KG1 (cell line): ENCODE data around the gene GORASP1.

Experiments
- DNase-seq: peaks from one replicate; lab custom pipeline; 2025; lab: John Stamatoyannopoulos, UW

GORASP1 gene

DNA sequence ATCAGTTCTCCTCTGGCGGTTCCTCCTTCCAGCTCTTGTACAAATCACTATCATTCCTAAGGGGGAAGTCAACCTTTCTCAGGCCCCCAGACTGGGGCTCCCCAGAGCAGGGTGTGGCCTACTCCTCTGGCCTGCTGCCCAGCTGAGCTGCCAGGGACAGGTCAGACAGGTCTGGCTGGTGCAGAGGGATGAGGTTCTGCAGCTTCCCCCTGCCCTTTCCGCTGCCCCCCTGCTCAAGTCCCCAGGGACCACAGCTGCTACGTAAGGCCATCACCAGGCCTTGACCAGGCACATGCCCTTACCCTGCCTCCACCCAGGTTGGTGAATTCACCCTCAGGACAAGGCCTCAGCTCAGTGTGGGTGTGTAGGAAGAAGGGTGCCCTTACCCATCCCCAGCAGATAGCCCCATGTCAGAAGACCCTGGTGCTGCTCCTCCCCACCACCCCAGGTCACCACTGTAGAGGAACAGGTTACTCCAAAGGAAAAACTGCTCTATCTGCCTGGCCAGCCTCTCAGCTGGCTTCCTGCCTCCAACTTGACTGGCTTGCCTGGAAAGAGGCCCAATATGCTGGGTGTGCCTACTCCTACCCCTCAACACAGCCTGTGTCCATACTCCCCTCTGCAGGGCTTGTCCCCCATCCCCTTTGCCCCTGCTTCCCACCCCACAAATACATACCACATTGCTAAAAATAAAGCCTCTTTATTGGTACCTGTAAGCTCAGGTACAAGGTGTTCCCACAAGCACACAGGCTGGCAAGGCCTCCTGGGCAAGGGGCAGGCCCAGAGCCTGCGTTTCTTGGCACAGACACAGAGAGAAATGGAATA, 34.0 kb upstream of the GORASP1 start:
- no peak for DNase-seq

GRCh38 chr3:39140341-39140971, 33.0 kb upstream of the GORASP1 start:
- DNase-seq: no peak

DNA sequence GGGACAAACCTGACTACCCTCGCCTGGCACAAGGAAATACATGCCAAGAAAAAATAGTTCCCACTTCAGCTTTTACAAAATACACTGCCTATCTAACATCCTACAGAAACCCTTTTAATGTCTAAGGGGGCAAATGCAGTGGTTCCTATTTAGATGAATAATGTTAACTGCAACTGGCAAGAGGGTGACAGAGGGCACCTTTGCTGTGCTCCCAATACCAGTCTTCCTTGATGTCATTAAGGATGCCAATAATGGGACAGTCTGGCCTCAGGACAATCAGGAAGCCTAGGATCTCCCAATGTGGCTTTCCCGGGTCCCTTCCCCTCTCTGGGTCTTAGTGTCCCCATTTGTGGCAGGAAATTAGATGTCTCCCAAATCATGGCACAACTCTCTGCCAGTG, 32.0 kb upstream of the GORASP1 start:
- no peak for DNase-seq

GRCh38 chr3:39138804-39139415, 31.5 kb upstream of the GORASP1 start:
- DNase-seq: no peak

GRCh38 chr3:39137991-39138803, 30.8 kb upstream of the GORASP1 start:
- DNase-seq: no peak

DNA sequence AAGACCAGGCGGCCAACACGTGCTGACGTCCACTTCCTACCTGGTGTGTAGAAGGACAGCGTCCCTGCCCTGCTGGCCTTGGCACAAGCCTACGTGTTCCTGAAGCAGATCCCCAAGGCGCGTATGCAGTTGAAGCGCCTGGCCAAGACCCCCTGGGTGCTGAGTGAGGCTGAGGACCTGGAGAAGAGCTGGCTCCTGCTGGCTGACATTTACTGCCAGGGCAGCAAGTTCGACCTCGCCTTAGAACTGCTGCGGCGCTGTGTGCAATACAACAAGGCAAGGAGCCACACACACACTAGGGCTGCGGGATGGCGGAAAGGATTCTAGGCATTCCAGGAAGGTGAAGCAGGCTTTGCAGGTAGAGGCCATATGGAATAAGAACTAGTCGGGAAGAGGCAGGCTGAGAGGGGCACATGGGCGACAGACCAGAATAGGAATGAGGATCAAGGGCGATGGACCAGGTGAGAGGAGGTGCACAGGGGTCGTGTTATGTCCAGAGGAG, 30.1 kb upstream of the GORASP1 start:
- no peak for DNase-seq

DNA sequence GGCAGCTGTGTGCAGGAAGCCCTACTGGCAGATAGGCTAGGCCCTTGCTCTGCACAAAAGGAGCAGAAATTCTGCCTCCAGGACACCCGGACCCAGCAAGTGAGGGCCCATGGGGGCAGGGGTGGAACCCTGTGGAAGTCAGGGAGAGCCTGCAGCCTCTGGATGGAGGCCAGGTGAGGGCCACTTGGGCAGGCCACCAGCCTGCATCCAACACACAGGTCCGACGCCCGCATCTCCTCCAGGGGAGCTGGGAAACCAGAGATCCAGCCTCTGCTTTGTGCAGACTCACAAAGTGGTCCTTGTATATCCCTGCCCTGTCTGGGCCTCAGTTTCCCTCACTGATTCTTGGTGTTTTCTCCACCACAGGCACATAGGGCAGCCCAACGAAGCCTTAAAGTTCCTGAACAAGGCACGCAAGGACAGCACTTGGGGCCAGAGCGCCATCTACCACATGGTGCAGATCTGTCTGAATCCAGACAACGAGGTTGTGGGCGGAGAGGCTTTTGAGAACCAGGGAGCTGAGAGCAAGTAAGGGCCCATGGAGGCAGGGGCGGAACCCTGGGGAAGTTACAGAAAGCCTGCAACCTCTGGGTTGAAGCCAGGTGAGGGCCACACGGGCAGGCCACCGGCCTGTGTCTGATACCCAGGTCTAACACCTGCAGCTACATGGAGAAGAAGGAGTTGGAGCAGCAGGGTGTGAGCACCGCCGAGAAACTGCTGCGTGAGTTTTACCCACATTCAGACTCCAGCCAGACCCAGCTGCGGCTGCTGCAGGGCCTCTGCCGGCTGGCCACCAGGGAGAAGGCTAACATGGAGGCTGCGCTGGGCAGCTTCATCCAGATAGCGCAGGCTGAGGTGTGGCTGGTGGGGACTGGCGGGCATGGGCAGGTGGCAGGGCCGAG, 29.4 kb upstream of the GORASP1 start:
- no peak for DNase-seq

GRCh38 chr3:39135170-39135805, 27.9 kb upstream of the GORASP1 start:
- no peak for DNase-seq

- DNase-seq: no peak
Observed at GRCh38 chr3:39134305-39134704, 26.9 kb upstream of the GORASP1 start.

- no peak for DNase-seq
Observed at GRCh38 chr3:39133822-39134221, 26.4 kb upstream of the GORASP1 start.

DNA sequence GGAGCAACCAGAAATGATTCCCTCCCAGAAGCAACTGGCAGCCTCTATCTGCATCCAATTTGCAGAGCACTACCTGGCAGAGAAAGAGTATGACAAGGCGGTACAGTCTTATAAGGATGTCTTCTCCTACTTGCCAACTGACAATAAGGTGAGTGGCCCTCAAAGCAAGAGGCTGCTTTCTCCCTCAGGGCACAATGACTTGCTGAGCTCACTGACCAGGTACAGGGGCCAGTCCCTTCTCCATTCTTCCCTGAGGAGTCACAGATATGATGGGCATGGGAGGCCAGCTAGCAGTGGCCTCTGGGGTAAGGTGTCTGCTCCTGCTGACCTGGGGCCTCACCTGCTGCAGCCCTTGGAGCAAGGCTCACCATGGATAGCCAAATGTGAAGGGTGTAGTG, 25.7 kb upstream of the GORASP1 start:
- DNase-seq: no peak

DNA sequence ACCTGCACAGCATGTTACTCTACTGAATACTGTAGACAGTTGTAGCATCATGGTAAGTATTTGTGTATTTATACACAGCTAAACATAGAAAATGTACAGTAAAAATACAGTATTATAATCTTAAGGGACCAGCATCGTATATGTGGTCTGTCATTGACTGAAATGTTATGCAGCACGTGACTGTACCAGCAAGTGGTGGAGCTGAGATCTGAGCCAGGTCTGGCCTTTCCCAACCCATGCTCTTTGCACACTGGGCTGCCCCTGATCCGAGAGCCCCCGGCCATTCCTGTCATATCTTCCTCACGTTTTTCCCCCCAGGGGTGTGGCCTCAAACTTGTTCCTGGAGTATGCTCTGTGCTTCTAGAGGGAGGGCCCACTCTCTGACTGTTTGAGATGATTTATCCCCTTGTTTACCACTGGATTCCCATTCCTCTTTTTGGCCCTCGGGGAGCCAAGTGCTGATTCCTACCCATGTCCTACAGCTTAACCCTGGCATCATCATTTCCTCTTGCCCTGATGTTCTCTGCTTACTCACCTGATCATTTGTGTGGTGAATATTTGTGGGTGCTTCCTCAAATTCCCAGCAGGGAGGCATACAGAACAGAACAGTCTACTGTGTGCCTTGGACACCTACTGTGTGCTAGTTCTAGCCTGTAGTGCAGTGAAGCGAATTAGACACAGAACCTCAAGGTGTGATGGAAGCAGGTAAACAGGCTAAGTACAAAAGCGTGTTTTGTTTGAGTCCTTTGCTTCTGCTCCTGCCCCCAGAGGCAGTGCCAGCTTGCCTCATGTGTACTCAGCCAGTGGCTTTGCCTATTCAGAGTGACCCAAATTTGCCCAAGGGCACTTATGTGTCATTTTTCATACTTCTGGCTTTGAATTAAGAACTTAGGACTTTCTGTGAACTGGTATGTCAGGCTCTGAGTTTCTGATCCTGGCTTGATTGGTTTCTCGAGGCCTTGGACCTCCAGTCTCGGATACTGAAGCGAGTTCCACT, 25.0 kb upstream of the GORASP1 start:
- no peak for DNase-seq

DNA sequence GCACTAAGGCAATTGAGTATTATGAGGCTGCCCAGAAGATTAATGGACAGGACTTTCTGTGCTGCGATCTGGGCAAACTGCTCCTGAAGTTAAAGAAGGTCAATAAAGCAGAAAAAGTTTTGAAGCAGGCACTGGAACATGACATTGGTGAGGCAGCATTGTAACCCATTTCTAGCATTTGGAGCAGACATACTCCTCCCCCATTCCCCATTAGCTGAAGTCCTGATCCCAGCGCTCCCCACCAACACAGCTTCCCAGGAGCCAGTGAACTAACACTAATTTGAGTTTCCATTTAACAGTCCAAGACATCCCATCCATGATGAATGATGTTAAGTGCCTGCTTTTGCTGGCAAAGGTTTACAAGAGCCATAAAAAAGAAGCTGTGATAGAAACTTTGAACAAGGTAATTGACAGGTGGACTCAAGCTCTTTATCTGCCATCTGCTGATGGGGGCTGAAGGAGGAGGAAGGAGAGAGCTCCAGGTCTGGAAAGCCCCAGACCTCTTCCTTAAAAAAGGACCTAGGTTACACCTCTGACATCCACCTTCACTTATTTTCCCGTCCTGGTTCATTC, 23.4 kb upstream of the GORASP1 start:
- no peak for DNase-seq

- DNase-seq: no peak
Observed at GRCh38 chr3:39130026-39130425, 22.6 kb upstream of the GORASP1 start.

DNA sequence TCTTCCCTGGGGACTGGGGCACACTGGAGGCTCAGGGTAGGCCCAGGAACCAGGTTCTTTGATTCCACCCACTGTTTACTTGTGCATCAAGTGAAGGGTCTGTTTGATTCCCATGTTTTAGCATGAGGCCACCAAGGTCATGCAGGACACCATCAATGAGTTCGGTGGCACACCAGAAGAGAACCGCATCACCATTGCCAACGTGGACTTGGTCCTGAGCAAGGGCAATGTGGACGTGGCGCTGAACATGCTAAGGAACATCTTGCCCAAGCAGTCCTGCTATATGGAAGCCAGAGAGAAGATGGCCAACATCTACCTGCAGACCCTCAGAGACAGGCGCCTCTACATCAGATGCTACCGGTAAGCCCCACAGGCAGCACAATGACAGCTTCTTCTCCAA, 21.5 kb upstream of the GORASP1 start:
- DNase-seq: no peak

DNA sequence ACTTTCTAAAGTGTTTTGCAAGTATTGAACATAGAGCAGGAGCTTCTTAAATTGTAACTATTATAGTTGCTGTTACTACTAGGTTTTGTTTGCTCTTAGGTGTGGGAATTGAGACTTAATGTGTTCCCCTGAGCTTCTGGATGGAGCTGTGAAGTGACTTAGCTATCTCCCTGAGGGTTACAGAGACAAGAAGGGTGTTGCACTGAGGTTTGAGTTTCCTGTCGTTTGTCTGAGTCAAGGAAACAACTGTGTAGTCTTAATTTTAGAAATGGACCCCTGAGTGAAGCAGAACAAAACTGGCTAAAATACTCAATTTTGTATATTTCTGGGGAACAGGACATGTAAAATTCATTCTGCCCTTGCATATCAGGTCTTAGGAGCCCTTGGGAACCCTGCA, 20.5 kb upstream of the GORASP1 start:
- DNase-seq: no peak

- no peak for DNase-seq
Observed at GRCh38 chr3:39127269-39127907, 20.0 kb upstream of the GORASP1 start.

- DNase-seq: no peak
Observed at GRCh38 chr3:39126532-39127071, 19.2 kb upstream of the GORASP1 start.
